ENCODE results near the gene CDT1. TPM values are rescaled to one million over a fixed set of nuclear protein-coding genes. Genes with fewer than 3 reads are reported as not detected.

The CDT1 gene
- total RNA-seq, 1 donor from 2014 or later: 16.2 TPM

DNA sequence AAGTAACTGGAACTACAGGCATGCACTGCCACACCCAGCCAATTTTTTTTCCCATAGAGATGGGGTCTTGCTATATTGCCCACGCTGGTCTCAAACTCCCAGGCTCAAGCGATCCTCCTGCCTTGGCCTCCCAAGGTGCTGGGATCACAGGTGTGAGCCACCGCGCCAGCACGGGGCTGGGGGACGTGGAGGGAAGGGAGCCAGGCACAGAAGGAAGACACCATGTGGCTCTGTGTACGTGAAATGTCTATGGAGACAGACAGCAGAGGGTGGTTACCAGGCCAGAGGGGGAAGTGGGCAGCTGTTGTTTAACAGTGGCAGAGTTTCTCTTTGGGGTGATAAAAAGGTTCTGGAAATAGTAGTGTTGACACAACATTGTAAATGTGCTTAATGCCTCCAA is 14.0 kb upstream of the CDT1 start:
- Mint-ChIP-seq H3K4me3 (ENCODE audit: unreplicated experiment) (no peak overlapping the region), H3K9me3 (ENCODE audit: unreplicated experiment) (no peaks in the 10 kb centered on the region), H3K27ac (ENCODE audit: unreplicated experiment) (no peak overlapping the region), H3K4me1 (ENCODE audit: unreplicated experiment) (peaks cover 6% of the 10 kb centered on the region), H3K27me3 (ENCODE audit: unreplicated experiment) (peaks cover 2% of the 10 kb centered on the region), H3K36me3 (ENCODE audit: low read depth, unreplicated experiment) (no peaks in the 10 kb centered on the region)
- DNase-seq (ENCODE audit: low spot score): no peak
- TF ChIP-seq, protein P1, sequence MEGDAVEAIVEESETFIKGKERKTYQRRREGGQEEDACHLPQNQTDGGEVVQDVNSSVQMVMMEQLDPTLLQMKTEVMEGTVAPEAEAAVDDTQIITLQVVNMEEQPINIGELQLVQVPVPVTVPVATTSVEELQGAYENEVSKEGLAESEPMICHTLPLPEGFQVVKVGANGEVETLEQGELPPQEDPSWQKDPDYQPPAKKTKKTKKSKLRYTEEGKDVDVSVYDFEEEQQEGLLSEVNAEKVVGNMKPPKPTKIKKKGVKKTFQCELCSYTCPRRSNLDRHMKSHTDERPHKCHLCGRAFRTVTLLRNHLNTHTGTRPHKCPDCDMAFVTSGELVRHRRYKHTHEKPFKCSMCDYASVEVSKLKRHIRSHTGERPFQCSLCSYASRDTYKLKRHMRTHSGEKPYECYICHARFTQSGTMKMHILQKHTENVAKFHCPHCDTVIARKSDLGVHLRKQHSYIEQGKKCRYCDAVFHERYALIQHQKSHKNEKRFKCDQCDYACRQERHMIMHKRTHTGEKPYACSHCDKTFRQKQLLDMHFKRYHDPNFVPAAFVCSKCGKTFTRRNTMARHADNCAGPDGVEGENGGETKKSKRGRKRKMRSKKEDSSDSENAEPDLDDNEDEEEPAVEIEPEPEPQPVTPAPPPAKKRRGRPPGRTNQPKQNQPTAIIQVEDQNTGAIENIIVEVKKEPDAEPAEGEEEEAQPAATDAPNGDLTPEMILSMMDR (IDR thresholded peaks at IDR 0.05; ENCODE audit: unreplicated experiment): no peak

DNA sequence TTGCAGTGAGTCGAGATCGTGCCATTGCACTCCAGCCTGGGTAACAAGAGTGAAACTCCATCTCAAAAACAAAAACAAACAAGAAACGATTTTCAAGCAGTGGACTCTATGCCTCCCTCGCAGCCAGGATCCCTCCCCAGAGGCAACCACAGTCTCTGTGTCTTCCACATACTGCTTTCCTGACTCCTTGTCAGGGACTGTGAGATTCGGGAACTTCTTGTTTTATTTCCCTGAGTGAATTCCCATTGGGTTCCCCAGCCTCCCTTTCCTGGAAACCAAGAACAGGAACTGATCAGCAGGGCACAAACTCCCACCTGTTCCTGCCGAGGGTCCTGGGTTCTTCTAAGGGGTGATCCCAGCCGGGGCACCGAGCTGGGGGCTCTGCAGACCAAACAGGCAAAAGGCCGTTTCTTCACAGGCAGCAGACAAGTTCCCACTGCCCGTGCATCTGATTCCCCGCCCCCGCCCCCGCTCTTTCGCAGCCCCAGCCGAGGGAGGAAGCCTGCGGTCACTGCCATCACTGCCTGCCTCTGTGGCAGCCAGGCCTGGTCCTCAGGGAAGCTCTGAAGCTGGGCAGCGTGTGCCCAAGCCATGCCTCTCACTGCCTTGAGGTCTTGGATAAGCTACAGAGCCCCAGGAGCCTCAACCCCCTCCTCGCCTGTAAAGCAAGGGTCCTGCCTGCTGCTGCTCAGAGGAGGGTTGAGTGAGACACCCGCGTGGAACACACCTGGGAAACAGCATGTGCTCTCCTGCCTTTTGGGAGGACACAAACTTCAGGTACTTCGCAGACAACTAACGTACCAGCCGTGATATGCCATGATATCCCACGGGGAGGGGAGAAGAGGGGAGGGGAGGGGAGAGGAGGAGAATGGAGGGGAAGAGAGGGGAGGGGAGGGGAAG is 13.0 kb upstream of the CDT1 start:
- TF ChIP-seq, protein P1 (IDR thresholded peaks at IDR 0.05; ENCODE audit: unreplicated experiment): no peak
- peaks cover 2% of the 10 kb centered on the region for H3K27me3 Mint-ChIP-seq (ENCODE audit: unreplicated experiment)
- no peaks in the 10 kb centered on the region for H3K9me3 Mint-ChIP-seq (ENCODE audit: unreplicated experiment)
- H3K27ac Mint-ChIP-seq (ENCODE audit: unreplicated experiment): no peak overlapping the region
- no peaks in the 10 kb centered on the region for H3K36me3 Mint-ChIP-seq (ENCODE audit: low read depth, unreplicated experiment)
- peaks cover 6% of the 10 kb centered on the region for H3K4me1 Mint-ChIP-seq (ENCODE audit: unreplicated experiment)
- no peak for DNase-seq (ENCODE audit: low spot score)
- H3K4me3 Mint-ChIP-seq (ENCODE audit: unreplicated experiment): no peak overlapping the region

DNA sequence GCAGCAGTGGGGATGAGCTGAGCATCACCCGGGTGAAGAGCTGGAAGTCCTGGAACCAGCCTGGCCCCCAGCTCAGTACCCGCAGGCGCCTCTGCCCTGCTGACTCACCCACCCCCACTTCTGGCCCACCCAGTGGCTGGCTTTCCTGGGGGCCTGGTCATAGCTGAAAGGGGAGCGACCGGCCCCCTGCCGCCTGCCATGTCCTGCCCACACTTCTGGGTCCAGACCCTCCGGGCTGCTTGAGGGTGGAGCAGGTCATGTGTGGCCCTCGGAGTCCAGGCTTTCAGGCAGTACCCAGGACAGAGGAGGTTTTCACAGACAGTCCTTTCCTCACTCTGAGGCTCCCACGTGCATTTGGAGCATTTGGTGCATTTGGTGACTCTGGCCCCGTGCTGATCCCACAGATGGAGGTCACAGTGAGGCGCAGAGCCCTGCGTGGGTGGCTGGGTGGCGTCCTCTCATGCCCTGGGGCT is 11.5 kb upstream of the CDT1 start:
- Mint-ChIP-seq H3K4me3 (ENCODE audit: unreplicated experiment) (no peak overlapping the region), H3K27me3 (ENCODE audit: unreplicated experiment) (peaks cover 2% of the 10 kb centered on the region), H3K9me3 (ENCODE audit: unreplicated experiment) (no peaks in the 10 kb centered on the region), H3K36me3 (ENCODE audit: low read depth, unreplicated experiment) (no peaks in the 10 kb centered on the region), H3K4me1 (ENCODE audit: unreplicated experiment) (peaks cover 6% of the 10 kb centered on the region), H3K27ac (ENCODE audit: unreplicated experiment) (no peak overlapping the region)
- no peak for DNase-seq (ENCODE audit: low spot score)
- TF ChIP-seq, protein P1 (IDR thresholded peaks at IDR 0.05; ENCODE audit: unreplicated experiment): no peak

DNA sequence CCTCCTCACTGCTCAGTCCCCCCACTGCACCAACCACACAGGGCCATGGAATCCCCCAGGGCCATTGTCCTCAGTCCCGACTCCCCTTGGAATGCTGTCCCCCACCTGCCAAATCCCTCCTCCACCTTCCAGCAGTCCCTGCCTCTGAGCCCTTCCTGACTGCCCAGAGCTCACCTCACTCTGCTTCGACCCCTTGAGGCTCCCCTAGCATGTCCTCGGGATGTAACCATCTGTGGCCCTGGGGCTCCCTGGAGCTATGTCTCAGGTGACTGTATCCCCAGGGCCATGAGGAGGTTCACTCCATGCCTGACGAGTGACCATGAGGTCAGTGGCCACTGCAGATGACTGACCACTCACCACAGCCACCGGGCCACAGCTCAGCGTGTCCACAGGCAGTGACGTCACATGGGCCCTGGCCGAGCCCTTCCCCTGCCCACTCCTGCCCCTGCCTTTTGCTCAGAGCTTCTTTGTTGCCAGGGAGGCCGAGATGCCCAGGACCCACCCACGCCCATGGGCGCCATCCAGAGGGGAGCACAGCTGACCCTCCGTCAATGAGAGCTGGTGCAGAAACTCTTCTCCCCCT is 10.8 kb upstream of the CDT1 start:
- TF ChIP-seq, protein P1 (IDR thresholded peaks at IDR 0.05; ENCODE audit: unreplicated experiment): no peak
- peaks cover 6% of the 10 kb centered on the region for H3K4me1 Mint-ChIP-seq (ENCODE audit: unreplicated experiment)
- DNase-seq (ENCODE audit: low spot score): no peak
- no peaks in the 10 kb centered on the region for H3K9me3 Mint-ChIP-seq (ENCODE audit: unreplicated experiment)
- H3K27ac Mint-ChIP-seq (ENCODE audit: unreplicated experiment): no peak overlapping the region
- no peak overlapping the region for H3K4me3 Mint-ChIP-seq (ENCODE audit: unreplicated experiment)
- H3K36me3 Mint-ChIP-seq (ENCODE audit: low read depth, unreplicated experiment): no peaks in the 10 kb centered on the region
- H3K27me3 Mint-ChIP-seq (ENCODE audit: unreplicated experiment): peaks cover 2% of the 10 kb centered on the region

All from endothelial cell (in vitro differentiated cells).